Stimulated activated CD8-positive, alpha-beta memory T cell treated with anti-CD3 and anti-CD28 coated beads, Interleukin-15, amount 100 ng/mL, for 1 hour (primary cell): Measurements from ENCODE around the gene NXPH3.
"Not testable (repeated sequence)": the region's sequence is repeated elsewhere in the genome, so short reads cannot be mapped to it uniquely, and the experiment has no call there.

Source experiments
- DNase-seq: peaks from one replicate; pipeline ENCODE4 v3.0.0-alpha.2; 2020; ENCODE audit warnings: low read depth

Gene NXPH3

DNA sequence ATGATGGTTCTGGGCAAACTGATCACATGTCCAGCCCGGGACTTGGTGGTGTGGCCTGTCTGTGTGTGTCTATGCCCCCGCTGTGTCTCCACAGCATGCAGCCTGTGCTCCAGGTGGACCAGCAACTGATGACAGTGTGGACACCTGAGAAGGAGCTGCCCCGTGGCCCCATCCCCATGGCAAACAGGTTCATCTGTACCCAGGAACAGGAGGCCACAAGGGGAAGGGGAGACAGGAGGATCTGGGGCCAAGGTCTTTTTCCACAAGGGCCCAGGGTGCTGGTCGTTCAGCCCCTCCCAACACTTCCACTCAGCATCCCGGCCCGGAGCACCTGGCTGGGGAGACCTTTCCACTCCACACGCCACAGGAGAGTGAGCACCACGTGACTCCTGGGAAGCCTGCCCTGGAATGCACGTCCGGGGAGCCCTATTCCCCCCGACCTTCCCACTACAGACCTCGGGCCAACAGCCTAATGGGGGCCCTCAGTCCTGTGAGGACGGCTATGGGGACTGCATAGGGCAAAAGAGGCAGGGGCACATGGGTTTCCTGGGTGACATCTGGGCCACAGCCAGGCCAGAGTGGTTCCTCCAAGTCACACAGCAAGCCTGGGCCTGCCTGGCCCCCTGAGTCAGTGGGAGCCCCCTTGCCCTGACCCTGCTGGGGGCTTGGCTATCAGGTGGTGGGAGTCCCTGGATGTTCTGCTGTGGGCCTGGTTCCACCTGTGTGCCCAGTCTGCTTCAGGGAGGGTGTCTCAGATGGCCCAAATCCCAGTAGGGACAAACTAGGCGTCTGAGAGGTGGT lies 20.8 kb upstream of the NXPH3 start:
- DNase-seq, result no peak

DNA sequence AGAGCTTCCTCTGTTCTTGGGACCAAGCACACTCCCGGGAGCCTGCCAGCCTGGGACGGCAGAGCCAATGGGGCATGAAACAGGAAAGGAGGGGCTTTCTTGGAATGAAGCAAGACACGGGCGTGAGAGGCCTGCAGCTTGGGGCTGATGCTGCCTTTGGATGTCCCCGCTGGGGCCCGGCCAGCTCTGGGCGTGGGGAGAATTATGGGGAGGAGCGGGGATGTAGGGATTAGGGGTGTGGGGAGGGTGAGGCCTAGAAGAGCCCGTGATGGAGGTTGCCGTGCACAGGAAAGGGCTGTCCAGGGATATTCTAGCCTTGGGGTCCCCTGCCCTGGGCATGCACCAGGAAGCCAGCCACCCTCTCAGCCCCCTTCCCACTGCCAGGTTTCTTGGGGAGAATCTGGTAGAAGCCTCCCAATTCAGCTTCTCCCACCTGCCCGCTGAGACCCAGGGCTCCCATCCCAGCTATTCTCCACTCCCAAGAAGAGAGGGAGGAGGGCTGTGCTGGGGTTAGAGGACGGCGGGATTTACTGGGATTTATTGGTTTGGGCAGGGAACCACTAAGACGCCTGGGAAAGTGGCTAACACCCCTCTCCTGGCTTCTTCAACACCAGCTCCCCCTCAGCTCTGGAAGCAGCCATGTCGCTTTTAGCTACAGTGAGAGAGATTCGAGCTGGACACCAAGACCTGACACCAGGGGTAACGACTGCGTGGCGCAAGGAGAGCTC lies 20.0 kb upstream of the NXPH3 start:
- DNase-seq, result no peak

DNA sequence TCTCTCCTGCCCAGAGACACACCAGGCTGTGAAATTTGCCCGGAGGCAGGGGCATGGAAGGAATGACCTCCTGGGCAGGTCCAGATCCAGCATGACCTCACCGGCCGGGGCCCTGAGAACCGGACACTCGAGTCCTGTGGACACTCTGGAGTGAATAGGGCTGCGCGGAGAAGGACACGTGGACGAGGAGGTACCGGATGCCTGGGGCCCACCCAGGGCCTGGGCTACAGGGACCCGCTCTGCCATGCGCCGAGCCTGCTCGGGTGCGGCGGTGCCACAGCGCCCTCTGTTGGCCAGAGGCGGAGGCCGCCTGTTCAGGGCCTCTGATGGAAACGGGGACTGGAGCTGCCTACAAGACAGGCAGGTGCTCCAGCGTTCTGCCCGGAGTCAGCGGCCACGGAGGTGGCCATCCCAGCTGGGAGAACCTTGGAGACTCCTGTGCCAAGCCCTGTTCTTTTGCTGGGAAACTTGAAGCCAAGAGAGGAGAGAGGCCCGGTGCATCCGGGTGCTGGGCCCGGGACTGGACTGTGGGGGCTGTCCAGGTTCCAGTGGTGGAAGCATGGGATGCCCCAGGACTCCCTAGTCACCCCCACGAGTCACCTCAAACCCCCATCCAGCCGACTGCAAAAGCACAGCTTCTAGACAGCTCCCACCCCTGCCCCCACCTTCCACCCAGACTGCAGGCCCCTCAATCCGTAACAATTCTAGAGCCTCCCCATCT lies 19.3 kb upstream of the NXPH3 start:
- DNase-seq, result peak; percentile 72

DNA sequence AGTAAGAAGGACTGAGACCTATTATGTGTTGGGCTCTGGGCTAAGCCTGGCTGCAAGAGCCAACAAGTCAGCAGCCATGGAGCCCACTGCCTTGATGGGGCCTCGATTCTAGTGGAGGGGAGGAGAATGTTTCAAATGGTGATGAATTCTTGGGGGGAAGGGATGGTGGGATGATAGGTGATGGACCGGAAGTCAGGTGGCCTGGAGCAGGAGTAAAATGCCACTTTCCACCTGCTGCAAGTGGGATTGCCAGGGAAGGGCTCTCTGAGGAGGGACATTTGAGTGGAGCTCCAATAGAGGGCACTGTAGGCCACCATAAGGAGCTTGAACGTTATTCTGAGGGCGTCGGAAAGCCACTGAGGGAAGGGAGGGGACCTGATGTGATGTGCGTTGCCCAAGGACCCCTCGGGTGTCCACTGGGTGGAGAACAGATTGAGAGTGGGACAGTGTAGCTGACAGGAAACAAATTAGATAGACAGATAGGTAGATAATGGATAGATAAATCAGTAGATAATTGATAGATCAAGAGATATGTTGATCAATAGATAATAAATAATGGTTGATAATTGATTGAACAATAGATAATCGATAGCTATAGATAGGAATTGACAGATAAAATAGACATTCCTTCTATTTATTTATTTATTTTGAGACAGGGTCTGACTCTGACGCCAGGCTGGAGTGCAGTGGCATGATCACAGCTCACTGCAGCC lies 18.2 kb upstream of the NXPH3 start:
- DNase-seq, result no peak

DNA sequence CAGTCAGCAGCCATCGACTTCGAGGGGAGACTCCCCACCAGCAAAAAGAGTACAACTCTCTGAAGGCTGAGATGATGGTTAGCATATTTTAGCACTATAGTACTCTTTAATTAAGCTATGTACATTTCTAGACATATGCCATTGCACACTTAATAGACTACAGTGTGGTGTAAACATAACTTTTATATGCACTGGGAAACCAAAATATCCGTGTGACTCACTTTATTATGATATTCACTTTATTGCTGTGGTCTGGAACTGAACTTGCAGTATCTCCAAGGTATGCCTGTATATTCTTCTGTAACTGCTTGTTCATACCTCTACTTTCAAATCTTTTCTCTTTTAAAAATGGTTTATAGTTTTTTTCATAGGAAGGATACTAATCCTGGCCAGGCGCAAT lies 11.0 kb upstream of the NXPH3 start:
- DNase-seq, result no peak

DNA sequence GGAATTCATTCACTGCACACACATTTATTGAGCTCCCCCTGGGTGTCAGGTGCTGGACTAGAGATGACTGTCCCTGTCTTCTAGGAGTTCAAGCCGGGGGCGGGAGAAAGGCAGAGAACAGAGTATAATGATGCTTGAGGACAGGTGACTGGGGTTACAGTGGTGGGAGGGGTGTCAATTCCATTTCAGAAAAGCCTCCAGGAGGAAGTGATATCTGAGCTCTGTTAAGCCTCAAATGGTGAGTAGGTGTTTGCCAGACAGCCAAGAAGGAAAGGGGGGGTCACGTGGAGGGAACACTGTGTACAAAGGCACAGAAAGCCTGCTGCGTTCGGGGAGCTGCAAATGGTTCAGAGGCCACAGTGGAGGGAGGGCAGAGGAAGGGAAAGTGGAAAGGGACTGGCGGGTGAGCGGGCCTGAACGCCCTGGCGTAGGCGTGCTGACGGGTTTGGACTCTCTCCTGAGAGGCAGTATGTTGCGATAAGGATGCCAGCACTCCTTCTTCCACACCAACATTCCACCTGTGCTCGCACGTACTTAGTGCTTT lies 9.7 kb upstream of the NXPH3 start:
- DNase-seq, result no peak

DNA sequence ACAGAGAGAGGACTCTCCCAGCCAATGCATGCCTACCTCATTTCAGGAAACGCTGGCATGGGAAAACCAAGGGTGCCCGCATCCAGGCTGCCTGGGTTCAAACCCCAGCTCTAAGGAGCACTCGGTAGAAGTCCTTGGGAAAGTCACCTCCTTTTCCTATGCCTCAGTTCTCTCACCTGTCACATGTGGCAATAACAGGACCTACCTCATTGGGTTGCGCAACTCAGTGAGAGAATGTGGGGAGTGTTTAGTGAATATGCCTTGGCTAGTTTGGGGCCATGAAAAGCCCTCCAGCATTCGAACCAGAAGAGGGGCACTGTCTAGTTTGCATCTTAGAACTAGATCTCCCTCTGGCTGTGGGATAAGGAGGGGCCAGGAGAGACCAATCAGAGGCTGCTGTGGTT lies 9.0 kb upstream of the NXPH3 start:
- DNase-seq, result no peak

DNA sequence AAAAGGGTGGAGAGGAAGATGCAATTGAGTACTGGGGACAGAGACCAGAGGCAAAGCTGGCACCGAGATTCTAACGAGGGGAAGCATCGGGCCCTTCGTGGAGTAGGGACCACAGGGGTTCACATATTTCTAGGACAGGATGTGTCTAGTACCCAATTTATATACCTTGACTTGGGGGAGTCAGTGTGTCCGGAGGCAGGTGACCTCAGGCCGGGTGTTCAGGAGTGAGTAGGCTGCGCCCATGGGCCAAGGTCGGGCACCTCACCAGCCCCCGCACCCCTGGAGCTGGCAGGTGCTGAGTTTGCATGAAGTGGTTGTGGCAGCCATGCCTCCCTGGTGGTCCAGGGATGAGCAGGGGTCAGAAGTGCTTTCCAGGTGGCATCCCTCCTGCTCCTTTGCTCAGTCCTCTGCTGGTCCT lies 8.6 kb upstream of the NXPH3 start:
- no peak for DNase-seq

DNA sequence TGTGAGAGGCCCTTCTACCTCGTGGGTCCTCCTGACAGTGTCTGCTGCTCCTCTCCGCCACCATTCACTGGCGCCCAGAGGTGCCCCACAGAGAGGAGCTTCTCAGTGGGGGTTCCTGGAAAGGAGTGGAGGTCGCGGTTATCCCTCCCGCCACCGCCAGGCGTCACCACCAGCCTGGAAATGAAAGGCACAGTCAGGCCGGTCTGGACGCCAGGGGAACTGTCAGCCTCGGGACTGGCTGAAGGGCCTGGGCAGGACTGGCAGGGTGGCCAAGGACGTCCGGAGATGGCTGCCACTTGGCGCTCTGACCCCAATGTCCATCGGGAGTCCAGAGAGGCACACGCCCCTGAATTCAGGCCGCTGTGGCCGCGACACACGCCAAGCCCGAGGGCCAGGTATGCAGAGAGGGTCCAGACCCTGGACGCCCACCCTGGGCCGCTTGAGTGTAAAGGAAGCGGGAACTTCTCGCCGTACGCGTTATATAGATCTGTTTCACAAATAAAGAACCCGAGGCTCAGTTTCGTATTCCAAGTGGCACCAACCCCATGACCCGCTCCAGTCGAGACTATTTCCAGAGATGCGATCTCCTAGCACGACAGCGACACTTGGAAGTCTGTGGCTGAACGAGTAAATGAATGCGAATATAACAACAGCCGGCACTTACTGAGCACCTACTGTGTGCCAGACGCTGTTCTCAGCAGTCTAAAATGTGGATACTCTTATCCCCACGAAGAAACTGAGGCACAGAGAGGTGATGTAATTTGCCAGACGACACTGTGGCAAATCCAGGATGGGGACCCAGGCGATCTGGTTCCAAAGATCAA lies 7.6 kb upstream of the NXPH3 start:
- peak; percentile 79 for DNase-seq

DNA sequence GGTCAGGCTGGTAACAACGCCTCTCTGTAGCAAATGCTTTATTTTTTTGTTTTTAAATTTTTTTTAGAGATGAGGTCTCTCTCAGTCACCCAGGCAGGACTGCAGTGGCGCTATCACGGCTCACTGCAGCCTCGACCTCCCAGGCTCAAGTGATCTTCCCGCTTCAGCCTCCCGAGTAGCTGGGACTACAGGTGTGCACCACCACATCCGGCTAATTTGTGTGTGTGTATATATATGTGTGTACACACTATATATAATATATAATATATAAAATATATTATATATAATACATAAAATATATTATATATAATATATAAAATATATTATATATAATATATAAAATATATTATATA lies 7.0 kb upstream of the NXPH3 start:
- not testable (repeated sequence) for DNase-seq

DNA sequence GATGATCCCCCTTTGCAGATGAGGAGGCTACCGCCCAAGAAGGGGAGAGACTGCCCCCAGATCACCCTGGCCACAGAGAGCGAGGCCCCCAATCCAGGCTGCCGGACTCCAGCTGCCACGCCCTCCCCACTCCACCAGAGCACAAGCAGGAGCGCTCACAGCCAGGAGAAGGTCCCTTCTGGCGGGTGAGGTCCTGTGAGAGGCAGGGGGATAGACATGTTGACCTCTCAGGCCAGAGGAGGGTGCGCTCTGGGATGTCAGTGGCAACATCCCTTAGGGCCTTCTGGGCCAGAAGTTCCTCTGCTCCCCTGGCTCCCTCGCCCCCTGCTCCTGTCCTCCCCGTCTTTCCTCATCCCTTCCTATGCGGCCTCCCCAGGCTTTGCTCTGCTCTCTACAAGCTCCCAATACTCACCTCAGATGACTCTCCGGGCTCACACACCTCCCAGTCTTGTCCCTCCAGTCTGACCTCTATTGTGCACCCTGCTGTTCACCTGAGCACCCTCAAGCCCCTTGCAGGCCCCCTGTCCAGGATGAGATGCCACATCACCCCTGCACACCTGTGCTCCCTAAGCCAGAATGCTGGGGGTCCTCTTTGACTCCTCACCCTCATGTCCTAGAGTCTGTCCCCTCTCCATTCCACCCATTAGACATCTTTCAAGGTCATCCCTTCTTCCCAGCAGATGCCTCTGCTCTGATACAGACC lies 5.0 kb upstream of the NXPH3 start:
- DNase-seq, result no peak

DNA sequence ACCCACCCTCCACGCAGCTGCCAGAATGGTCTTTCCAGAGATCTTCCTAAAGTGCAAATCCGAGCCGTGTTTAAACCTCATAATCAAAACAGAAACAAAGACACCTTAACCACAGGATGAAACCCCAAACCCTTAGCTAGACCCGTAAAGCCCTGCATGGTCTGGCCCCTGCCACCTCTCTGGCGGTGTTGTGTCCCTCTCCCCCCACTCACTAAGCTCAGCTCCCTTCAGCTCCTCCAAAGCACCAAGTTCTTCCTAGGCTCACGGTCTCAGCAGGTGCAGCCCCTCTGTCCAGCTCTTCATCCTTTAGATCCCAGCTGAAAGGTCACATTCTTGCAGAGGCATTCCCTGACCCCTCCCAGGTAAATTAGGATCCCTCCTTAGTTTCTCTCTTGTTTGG lies 4.4 kb upstream of the NXPH3 start:
- no peak for DNase-seq

DNA sequence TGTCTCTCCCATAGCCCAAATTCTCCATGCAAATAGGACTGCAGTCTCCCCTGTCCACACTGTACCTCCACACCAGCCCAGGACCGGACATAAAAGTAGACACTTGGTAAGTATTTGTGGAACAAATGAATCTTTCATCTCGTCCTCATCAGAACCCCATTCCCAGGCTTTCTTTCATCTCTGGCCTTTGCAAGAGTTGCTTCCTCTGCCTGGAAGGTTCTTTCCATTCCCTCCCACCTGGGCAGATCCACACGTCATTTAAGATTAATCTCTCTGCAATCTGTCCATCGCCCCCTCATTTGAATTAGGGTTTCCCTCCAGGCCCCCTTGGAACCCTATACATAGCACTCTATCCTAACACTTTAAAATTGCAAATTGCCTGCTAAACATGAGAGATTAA lies 3.9 kb upstream of the NXPH3 start:
- no peak for DNase-seq

DNA sequence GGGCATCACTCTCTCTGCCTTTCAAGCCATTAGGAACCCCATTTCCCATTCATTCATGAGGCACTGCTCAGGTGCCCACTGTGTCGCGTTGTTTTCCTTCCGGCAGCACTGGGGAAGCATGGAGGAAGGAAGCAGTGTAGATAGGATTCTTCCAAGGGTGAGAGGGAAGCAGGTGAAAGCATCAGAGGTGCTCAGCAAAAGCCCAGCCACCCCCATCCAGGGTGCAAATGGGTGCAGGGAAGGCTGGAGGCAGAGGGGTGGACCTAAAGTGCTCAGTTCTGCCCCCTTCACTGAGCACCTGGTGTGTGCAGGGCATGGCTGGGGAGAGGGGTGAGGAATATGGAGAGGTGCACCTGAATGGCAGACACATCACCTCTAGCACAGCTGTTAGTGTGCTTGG lies 3.4 kb upstream of the NXPH3 start:
- DNase-seq, result no peak

DNA sequence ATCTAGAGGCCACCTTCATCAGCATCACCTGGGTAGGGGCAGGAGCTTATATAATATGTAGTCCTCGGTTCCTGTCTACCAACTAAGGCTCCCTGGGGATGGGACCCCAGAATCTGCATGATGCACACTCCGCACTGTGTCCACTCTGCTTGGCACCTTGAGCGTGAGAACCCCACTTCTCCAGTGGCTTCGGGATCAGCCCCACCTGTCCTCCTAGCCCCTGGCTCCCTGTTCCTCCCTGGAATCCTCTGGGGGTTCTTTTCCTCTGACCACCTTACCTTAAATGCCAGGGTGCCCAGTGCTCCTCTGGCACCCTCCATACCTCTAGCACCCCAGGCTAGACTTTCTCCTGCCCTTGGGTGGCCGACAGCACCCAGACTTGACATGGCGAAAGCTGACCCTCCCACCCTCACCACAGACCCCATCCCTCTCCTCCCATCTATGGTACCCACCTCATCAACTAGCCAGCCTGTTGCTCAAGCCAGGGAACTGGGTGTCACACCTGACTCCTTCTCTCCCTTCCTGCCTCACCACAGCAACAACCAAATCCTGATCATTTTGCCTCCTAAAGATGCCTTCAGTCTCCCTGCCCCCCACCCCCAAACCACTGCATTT lies 2.8 kb upstream of the NXPH3 start:
- no peak for DNase-seq

DNA sequence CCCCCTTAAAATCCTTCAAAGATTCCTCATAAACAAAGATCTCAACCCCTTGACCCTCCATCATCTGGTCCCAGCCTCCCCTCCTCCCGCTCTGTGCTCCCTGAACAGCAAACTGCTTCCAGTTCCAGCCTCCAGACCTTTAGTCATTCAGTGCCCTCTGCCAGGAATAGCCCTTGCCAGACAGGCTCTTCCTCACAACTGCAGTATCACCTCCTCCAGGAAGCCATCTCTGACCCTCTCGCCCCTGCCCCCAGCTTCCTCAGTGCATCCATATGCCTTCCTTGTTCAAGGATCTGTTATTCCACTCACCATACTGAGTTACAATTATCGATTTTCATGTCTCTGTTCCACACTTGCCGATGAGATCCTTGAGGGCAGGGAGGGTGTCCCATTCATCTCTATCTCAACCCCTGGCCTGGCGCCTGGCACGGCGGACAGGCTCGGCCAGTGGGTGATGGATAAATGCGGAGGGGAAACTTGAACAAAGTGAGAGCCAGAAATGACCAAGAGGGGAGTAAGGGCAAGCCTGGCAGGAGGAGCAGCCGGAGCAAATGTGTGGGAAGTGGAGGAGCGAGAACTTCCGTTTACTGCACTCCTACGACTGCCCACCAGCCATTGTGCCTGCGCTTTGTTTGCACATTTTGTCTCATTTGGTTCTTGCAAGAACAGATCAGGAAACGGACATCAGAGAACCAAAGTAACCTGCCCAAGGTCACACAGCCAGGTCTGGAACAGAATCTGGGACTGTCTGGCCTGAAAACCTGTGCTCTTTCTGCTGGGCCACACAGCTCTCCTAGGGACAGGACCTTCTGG lies 2.0 kb upstream of the NXPH3 start:
- DNase-seq, result no peak

DNA sequence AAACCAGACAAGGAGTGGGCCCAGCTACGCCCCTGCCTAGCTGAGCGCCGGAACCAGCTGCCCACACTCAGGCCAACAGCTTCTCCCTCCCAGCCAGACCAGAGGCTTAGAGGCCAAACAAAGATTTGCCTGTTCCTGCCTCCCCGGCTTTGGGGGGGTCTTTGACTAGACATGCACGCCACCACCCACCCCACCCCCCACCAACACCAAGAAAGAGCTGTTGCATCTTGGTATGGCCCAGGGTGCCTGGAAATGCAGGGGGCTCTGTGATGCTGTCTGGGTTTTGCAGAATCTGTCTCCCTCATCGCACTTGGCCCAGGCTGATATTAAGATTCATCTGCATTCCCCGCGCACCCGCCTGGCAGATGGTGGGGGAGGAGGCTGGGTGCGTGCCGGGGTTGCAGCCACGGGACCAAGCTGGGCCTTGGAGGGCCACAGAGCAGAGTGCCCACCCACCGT lies 1.3 kb upstream of the NXPH3 start:
- no peak for DNase-seq

DNA sequence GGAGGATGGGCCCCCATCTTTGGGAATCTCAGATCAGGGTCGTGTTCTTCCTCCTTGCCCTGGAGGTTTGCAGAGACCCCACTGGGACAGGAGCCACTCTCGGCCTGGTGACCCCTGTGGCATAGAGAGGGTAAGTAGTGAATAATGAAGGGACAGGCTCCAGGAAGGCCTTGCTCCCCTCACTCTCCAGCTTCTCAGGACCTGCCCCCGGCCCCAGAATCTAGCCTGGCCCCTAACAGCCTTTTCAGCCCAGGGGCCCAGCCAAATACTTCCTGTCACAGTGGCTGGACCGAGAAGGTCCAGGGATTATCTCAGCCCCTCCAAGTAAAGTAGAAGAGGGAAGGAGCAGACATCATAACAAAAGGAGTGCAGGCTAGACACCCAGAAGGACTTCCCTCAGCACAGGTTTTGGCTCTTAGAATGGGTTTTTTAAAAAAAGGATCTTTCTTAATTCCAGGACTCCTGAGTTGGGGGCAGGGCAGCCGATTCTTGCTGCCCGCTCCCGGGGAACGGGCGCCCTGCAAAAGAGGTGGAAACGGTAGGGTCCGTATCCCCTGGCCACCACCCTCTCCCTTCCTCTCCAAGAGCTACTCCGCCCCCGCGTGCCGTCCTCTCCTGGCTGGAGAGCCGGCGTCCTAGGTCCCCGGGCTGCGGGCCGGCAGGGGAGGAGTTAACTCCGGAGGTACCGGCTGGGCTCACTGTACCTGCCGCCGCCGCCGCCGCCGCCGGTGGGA lies 559 bp upstream of the NXPH3 start:
- DNase-seq, result no peak
